ENCODE data around the gene NAGK.

NAGK gene

DNA sequence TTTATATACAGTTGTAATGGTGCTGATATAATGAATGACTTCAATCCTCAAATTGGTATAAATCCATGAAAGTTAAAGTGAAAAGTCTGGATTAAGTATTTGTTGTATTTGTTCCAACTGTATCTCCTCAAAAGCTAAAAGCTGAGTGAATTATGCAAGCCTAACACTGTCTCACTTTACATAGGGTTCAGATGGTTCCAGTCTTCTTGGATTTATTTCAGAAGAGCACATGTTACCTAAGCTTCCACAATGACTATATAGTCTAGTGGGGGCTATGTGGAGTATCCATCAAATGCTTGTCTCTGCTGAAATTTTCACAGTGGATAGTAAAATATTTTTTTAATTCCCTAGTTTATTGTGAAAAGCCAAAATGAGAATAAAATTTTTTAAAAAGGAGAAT is 48.6 kb downstream of the NAGK start:
- no peak for DNase-seq

DNA sequence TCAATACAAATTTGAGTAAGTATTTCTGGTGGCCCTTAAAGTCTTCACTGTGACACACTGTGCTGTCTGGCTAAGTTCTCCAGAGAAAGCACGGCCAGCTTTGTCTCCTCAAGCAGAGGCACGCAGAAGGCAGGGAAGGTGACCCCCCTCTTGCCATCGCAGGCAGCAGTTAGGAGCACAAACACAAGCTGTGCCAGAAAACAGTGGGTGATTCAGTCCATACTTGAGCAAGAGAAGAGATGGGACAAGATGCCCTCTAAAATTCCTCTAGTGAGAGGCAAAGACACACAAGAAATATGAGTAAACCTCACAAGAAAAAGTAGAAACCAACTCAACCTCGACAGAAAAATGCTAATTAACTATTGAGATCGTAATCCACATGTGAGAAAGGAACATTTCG is 51.7 kb downstream of the NAGK start:
- no peak for DNase-seq

GRCh38 chr2:71121479-71121878 is 53.0 kb downstream of the NAGK start:
- no peak for DNase-seq

- DNase-seq: no peak
Observed at GRCh38 chr2:71122387-71123298, 54.2 kb downstream of the NAGK start.

- no peak for DNase-seq
Observed at GRCh38 chr2:71125506-71126294, 57.3 kb downstream of the NAGK start.

- DNase-seq: no peak
Observed at GRCh38 chr2:71126957-71127356, 58.5 kb downstream of the NAGK start.

Data from NCI-H1105 treated with DMSO at 0.1 percent for 48 hours (cell line).